ENCODE measurements around the gene ITGAD. TPM values are rescaled to one million over a fixed set of nuclear protein-coding genes. Genes with fewer than 3 reads are reported as not detected.

ITGAD gene
- total RNA-seq, 1 experiment from 2014 or later, result not detected

- no peak overlapping the region for H3K14ac ChIP-seq (ENCODE audit: insufficient read depth, low read length)
- no CpG with 5 or more reads among the region's 5 CpGs for WGBS (ENCODE audit: extremely low coverage, insufficient read length, low lambda C conversion rate)
- no peak overlapping the region for H3K27ac ChIP-seq (ENCODE audit: insufficient read length, low read depth, low read length)
- Mint-ChIP-seq H3K36me3 (ENCODE audit: insufficient read depth in 1 of 3, low read depth in 3 of 3) (no peaks in the 10 kb centered on the region), H3K27me3 (ENCODE audit: low read depth) (peaks cover 28% of the 10 kb centered on the region), H3K4me1 (peaks cover 6% of the 10 kb centered on the region in 2 experiments; a peak in 3 of 4 replicates), H3K27ac (no peak overlapping the region), H3K9me3 (peaks cover 0 to 4% of the 10 kb centered on the region in 2 experiments; a peak in 2 of 5 replicates), H3K4me3 (no peak overlapping the region)
- no peaks in the 10 kb centered on the region for H3K79me1 ChIP-seq (ENCODE audit: insufficient read depth, low read depth, low read length, poor library complexity, severe bottlenecking)
- H2AFZ ChIP-seq (ENCODE audit: low read length), result no peak overlapping the region
- no peak overlapping the region for H2BK120ac ChIP-seq (ENCODE audit: low read depth, low read length, poor library complexity, severe bottlenecking)
- H3K23ac ChIP-seq (ENCODE audit: insufficient read length, low read depth, low read length), result no peak overlapping the region
- no peak overlapping the region for H2AK5ac ChIP-seq (ENCODE audit: insufficient read length, low read length)
- no peaks in the 10 kb centered on the region for H3K9me3 ChIP-seq (ENCODE audit: control insufficient read depth, low read depth, low read length)
- no peaks in the 10 kb centered on the region for H3K23me2 ChIP-seq (ENCODE audit: insufficient read length, low read depth, low read length, poor library complexity, severe bottlenecking)
- no peak overlapping the region for H3K4me2 ChIP-seq (ENCODE audit: insufficient read depth, insufficient read length, low read length)
- no peak overlapping the region for H3K9ac ChIP-seq (ENCODE audit: extremely low read depth, insufficient read length, low read length)
- no peak overlapping the region for H2BK5ac ChIP-seq (ENCODE audit: insufficient read length, low read length)
- TF ChIP-seq CTCF (conservative IDR thresholded peaks at IDR 0.05), result no peak
- DNase-seq, result no peak
- no peak overlapping the region for H4K8ac ChIP-seq (replicated peaks; ENCODE audit: insufficient read length, low read depth, low read length)
- H4K5ac ChIP-seq (ENCODE audit: insufficient read length, low read depth, low read length), result no peak overlapping the region
- H4K20me1 ChIP-seq (ENCODE audit: control insufficient read depth, insufficient read depth, insufficient read length), result no peaks in the 10 kb centered on the region
- no peaks in the 10 kb centered on the region for H3K79me2 ChIP-seq (ENCODE audit: insufficient read depth, low read length)
- no peak overlapping the region for H3K4ac ChIP-seq (ENCODE audit: low read depth, low read length)
- no peak overlapping the region for H2BK12ac ChIP-seq (ENCODE audit: insufficient read length, low read depth, low read length)
- no peak overlapping the region for H3T11ph ChIP-seq (ENCODE audit: low read length)
- H3K4me1 ChIP-seq (ENCODE audit: insufficient read depth, low read length), result no peaks in the 10 kb centered on the region
- H3K18ac ChIP-seq (ENCODE audit: insufficient read length, low read depth, low read length), result no peak overlapping the region
- H4K91ac ChIP-seq (ENCODE audit: insufficient read length, low read depth, low read length), result no peak overlapping the region
- H3K27me3 ChIP-seq (ENCODE audit: insufficient read depth, low read length), result no peaks in the 10 kb centered on the region
- no peak overlapping the region for H2BK20ac ChIP-seq (ENCODE audit: low read depth, low read length, poor library complexity, severe bottlenecking)
- no peak overlapping the region for H2BK15ac ChIP-seq (ENCODE audit: low read depth, low read length)
- no peak overlapping the region for H3K56ac ChIP-seq (ENCODE audit: insufficient read length, low read depth, low read length)
Observed at GRCh38 chr16:31417916-31418315, 24.8 kb downstream of the ITGAD start.

Measured in H9 (cell line).